Measurements from ENCODE around the gene DOK6.
"Not testable (repeated sequence)": the region's sequence is repeated elsewhere in the genome, so short reads cannot be mapped to it uniquely, and the experiment has no call there.

The DOK6 gene

GRCh38 chr18:69845593-69846506 lies 445.2 kb downstream of the DOK6 start:
- in situ Hi-C loops (cut with HindIII; ENCODE audit: low sequenced_read_pairs): no loop called here

- in situ Hi-C loops (cut with HindIII; ENCODE audit: low sequenced_read_pairs): loop anchor here (5.0 kb wide), 1 partner anchor 94 kb away; the partner anchor contains the start of gene CD226
Measured at GRCh38 chr18:69853051-69853450, 452.4 kb downstream of the DOK6 start.

GRCh38 chr18:69854455-69854854 lies 453.8 kb downstream of the DOK6 start:
- in situ Hi-C loops (cut with HindIII; ENCODE audit: low sequenced_read_pairs): loop anchor here (5.0 kb wide), 1 partner anchor 93 kb away; the partner anchor contains the start of gene CD226

- in situ Hi-C loops (cut with HindIII; ENCODE audit: low sequenced_read_pairs): no loop called here
Measured at GRCh38 chr18:69858897-69859296, 458.2 kb downstream of the DOK6 start.

GRCh38 chr18:69864802-69865201 lies 464.1 kb downstream of the DOK6 start:
- in situ Hi-C loops (cut with HindIII; ENCODE audit: low sequenced_read_pairs): not testable (repeated sequence)

GRCh38 chr18:69865776-69866175 lies 465.1 kb downstream of the DOK6 start:
- in situ Hi-C loops (cut with HindIII; ENCODE audit: low sequenced_read_pairs): no loop called here

- in situ Hi-C loops (cut with HindIII; ENCODE audit: low sequenced_read_pairs): no loop called here
Measured at GRCh38 chr18:69866212-69866611, 465.5 kb downstream of the DOK6 start.

GRCh38 chr18:69870736-69871135 lies 470.0 kb downstream of the DOK6 start:
- in situ Hi-C loops (cut with HindIII; ENCODE audit: low sequenced_read_pairs): no loop called here

GRCh38 chr18:69871363-69871762 lies 470.7 kb downstream of the DOK6 start:
- in situ Hi-C loops (cut with HindIII; ENCODE audit: low sequenced_read_pairs): no loop called here

GRCh38 chr18:69872661-69873060 lies 472.0 kb downstream of the DOK6 start:
- in situ Hi-C loops (cut with HindIII; ENCODE audit: low sequenced_read_pairs): no loop called here

- in situ Hi-C loops (cut with HindIII; ENCODE audit: low sequenced_read_pairs): no loop called here
Measured at GRCh38 chr18:69874058-69874457, 473.4 kb downstream of the DOK6 start.

GRCh38 chr18:69876490-69876889 lies 475.8 kb downstream of the DOK6 start:
- in situ Hi-C loops (cut with HindIII; ENCODE audit: low sequenced_read_pairs): loop anchor here (25.0 kb wide), 1 partner anchor 186 kb away; no protein-coding TSS in a partner anchor

- in situ Hi-C loops (cut with HindIII; ENCODE audit: low sequenced_read_pairs): loop anchor here (25.0 kb wide), 1 partner anchor 184 kb away; no protein-coding TSS in a partner anchor
Measured at GRCh38 chr18:69878213-69878933, 477.7 kb downstream of the DOK6 start.

- in situ Hi-C loops (cut with HindIII; ENCODE audit: low sequenced_read_pairs): loop anchor here (25.0 kb wide), 1 partner anchor 183 kb away; no protein-coding TSS in a partner anchor
Measured at GRCh38 chr18:69879051-69879450, 478.4 kb downstream of the DOK6 start.

GRCh38 chr18:69880083-69880482 lies 479.4 kb downstream of the DOK6 start:
- in situ Hi-C loops (cut with HindIII; ENCODE audit: low sequenced_read_pairs): loop anchor here (25.0 kb wide), 1 partner anchor 182 kb away; no protein-coding TSS in a partner anchor

GRCh38 chr18:69882965-69883668 lies 482.4 kb downstream of the DOK6 start:
- in situ Hi-C loops (cut with HindIII; ENCODE audit: low sequenced_read_pairs): loop anchor here (25.0 kb wide), 1 partner anchor 179 kb away; no protein-coding TSS in a partner anchor

- in situ Hi-C loops (cut with HindIII; ENCODE audit: low sequenced_read_pairs): loop anchor here (25.0 kb wide), 1 partner anchor 179 kb away; no protein-coding TSS in a partner anchor
Measured at GRCh38 chr18:69883781-69884180, 483.1 kb downstream of the DOK6 start.

GRCh38 chr18:69885355-69885754 lies 484.7 kb downstream of the DOK6 start:
- in situ Hi-C loops (cut with HindIII; ENCODE audit: low sequenced_read_pairs): loop anchor here (25.0 kb wide), 1 partner anchor 177 kb away; no protein-coding TSS in a partner anchor

GRCh38 chr18:69885841-69886531 lies 485.3 kb downstream of the DOK6 start:
- in situ Hi-C loops (cut with HindIII; ENCODE audit: low sequenced_read_pairs): loop anchor here (25.0 kb wide), 1 partner anchor 176 kb away; no protein-coding TSS in a partner anchor

- in situ Hi-C loops (cut with HindIII; ENCODE audit: low sequenced_read_pairs): loop anchor here (25.0 kb wide), 1 partner anchor 175 kb away; no protein-coding TSS in a partner anchor
Measured at GRCh38 chr18:69887256-69887655, 486.6 kb downstream of the DOK6 start.
